NCI-H526 (cell line): ENCODE data around the gene KRTAP10-1.
"Not testable (repeated sequence)": the region's sequence is repeated elsewhere in the genome, so short reads cannot be mapped to it uniquely, and the experiment has no call there.

ENCODE experiments used
- DNase-seq, 2 experiments: peaks; one replicate each; lab custom pipeline; 2025; lab: John Stamatoyannopoulos, UW

The KRTAP10-1 gene

DNA sequence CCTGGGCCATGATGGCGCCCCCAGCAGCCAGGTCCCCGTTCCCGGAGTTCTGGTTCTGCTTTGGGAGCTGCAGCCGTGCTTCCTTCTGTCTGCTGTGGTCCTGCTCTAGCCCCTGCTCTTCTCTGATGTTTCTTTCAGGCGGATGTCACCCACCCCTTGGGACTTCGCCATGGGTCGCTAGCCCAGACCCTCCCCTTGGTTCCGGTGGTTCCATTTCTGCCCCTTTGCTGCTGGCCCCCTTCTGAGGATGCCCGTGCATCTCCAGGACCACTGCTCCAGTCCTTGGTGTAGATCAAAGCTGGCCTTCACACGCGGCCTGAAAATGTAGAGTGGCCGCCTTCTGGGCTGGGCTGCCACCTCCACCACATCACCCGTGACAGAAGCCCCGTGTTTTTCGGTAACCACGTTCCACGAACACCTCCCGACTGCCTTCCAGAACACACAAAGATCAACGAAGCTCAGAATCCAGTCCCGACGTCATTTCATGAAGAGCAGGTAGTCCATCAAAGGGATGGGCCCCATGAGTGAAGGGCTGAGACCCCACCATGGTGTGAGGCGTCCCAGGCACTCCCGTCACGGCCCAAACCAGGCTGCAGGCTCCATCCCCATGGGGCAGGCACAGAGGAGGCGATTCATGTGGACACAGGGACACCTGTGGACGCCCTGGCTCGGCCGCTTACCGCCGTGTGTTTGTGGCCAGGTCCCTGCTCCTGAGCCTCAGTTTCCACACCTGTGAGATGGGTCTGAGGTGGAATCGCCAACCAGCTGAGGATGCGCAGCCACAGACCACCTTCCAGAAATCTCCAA lies 24.4 kb downstream of the KRTAP10-1 start:
- DNase-seq: no peak

DNA sequence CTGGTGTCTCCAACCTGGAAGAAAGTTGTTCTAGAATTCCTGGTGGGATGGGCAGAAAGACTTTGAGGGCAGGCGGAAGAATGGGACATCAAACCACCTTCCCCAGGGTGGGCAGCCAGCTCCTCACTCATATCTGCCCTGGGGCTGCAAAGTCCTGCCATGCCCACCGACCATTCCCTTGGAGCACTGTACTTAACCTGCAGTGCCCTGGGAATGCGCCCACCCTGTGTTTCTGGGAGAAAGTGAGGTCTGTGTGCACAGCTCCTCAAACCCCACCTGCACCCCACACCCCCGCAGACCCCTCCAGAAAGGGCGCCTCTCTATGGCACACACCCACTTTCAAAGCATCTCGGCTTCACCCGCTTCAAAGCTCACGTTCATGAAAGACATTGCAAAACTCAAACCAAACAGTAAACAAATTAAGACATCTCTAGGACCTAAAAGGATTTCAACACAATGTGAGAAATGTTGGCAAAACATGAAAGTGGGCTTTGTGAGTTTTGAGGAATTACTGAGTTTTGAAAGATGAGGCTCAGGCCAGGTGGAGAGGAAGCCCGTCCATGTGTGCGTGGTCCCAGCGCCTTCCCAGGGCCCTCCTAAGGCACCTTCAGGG lies 25.1 kb downstream of the KRTAP10-1 start:
- DNase-seq: no peak

DNA sequence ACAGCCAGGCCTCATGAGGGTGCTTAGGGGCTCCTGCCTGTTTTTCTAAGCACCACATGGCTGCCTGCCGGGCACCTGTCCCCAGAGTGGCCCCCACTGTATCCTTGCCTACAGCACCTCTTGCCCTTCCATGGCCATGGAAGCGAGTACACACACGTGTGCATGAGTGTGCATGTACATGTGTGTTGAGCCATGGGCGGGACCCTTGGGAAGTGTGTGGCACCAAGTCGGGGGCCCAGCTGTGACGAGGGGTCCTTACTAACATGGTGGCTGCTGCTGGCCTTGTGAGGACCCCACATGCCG lies 25.8 kb downstream of the KRTAP10-1 start:
- no peak for DNase-seq

DNA sequence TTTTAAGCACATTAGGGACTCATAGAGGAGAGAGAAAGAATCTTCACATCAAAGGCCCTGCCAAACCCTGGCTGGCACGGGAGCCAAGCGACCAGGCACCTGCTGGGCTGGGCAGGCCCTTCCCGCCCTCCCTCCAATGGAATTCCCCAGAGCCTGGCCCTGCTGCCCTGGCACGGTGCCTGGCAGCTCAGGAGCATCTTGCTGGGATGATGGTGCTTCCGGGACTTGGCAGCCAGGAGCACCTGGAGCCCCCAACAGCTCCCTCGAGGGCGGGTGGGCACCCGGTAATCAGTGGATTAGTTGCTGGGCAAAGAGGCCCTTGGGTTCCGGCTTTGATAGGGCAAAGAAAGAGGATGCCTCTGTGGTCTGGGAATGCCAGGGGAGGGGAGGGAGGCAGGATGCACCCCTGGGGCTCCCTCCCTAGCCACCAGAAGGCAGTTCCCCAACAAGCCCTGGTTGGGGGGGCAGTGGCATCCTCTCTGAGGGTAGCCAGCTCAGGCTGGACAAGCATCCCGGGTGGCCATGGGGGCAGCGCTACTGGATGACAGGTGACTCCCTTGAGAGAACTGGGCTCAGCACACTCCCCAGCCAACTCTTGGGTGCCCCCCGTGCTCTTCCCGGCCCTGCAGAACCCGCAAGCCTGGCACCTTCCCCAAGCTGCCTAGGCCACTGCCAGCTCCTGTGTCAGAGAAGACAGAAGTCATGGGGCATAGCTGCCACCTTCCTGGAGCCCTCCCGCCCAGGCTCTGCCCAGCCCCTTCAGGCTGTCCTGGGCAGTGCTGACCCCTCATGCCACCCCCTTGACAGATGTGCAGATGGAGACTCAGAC lies 26.4 kb downstream of the KRTAP10-1 start:
- DNase-seq: no peak

DNA sequence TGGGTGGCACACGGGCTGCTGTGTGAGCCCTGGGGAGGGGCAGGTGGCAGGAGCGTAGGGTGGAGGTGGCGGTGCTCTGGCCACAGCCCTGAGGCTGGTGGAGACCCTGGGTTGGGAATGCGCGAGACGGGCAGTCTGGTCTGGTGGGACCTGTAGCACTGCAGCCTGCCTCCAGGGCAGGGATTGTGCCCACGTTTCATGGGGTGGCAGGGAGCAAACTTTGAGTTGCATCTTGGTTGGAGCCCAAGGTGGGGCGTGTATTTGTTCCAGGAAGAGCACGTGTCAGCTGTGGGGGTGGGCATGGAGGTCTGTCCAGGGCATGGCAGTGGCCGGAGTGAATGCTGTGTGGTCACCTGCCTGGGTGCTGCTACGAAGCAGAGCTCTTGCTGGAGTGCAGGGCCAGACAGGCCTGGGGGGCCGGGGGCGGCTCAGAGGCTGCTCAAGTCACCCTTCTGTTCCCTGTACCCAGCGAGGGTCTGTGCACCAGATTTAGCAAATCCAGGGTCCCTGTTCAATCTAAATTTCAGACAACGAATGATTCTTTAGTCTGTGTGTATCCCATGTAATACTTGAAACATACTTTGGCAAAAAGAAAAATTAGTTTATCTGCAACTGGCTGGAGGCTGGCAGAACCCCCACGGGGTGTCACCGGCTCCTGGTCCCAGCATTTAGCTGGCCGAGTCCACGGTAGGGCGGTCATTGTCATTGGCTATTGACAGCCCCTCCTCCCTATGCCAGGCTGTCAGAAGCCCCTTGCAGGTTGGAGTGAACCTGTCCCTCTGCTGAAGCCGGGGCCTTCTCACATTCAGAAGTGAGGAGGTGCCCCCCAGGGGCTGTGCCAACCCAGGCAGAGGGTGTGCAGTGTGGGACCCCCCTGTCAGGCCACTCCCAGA lies 27.3 kb downstream of the KRTAP10-1 start:
- DNase-seq: no peak

DNA sequence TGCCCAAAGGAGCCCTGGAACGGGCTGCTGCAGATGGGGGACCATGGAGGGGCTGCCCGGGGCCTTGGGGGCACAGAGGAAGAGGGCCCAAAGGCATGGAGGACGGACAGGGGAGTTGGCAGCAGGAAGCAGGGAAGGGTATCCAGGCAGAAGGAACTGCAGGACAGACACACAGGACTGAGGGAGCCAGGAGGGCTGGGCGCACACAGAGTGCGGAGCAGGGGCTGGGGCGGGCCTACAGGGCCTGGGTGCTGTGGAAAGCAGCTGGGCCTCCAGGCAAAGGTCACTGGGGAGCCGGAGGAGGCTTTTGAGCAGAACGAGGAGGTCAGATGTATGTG lies 28.1 kb downstream of the KRTAP10-1 start:
- DNase-seq: no peak

DNA sequence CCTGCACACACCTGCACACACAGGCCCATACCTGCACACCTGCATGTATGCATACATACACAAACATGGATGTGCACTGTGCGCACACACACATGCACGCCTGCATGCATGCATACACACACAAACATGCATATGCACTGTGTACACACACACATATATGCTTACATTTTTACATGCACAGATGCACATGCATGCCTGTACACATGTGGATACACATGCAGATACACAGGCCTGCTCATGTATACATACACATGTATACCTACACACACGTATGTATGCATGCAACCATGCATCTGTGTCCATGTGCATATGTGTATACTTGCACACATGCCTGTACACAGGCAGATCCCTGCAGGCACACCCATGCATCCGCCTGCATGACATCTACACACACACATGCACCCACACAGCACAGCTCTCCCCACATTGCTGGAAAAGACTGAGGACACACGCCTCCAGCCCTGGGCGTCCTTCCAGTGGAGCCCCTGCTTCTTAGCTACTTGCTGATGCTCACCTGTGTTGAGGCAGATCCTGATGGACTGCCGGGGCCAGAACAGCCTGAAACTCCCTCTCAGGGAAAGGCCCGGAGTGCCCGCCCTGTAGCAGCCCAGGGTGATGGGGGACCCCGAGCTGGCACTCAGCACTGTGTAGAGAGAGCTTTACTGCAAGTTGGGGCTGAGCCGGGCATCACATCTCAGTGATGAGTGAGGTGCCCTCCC lies 28.6 kb downstream of the KRTAP10-1 start:
- no peak for DNase-seq

DNA sequence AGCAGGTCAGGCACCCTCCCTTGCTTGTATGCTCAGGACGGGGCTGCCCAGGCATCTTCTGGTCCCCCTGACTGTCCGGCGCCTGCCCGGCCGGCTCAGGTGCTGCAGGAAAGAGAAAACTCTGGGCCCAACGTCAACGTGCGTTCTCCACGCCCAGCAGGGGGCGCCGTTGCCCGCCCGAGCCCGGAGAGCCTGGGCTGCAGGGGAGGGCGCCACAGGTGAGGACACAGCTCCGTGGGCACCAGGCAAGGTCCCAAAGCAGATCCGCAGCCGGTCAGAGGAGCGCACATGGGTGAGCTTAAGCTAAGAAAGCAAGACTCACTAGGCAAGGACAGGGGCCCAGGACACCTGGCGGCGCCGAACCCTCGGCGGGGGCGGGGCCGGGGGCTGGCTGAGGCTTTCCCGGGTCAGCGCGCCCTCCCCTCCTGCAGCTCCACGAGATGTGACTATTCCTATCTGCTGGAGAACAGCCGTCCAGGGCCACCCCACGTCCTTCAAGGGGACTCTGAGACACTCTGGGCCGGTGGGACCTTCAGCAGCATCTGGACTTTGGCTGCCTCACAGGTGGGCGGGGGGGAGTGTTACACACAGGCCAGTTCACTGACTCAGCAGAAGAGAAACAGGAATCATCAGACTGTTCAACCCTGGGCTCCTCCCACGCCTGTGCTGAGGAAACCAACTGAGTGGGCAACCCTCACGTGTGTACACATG lies 29.3 kb downstream of the KRTAP10-1 start:
- peak; percentile 68 to 89 for DNase-seq

DNA sequence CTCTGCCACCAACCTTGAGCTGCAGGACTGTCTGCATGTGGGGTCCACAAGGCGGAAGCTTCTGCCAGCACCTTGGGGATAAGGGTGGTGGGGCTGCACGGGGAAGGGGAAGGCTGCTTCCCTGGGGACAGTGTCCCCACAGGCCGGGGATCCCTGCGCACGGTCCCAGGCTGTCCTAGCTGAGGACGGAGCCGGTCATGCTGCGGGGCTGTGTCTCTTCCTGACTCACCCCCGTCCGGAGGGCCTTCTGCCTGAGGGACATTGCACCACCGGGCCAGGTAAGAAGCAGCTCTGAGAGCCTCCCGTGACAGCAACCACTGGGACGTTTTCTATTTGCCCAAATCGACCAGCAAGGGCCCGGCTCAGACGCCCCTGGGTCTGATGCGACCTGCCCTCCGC lies 29.9 kb downstream of the KRTAP10-1 start:
- no peak for DNase-seq

DNA sequence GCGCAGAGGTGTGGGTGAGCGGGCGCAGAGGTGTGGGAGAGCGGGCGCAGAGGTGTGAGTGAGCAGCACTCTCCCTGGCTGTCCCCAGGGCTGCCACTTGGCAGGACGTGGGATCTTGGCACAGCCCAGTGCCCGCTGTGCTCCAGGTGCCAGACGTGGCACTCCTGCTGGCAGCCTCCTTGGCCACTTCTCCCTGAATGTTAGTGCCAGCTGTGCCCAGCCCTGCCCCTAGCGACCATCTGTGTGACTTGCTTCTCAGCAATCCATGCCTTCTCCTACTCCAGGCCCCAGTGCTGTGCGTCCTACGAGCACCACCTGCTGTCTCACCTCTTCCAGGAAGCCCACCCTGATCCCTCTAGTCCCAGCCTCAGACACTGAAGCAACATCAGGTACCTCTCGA lies 30.5 kb downstream of the KRTAP10-1 start:
- peak; percentile 77 to 81 for DNase-seq

DNA sequence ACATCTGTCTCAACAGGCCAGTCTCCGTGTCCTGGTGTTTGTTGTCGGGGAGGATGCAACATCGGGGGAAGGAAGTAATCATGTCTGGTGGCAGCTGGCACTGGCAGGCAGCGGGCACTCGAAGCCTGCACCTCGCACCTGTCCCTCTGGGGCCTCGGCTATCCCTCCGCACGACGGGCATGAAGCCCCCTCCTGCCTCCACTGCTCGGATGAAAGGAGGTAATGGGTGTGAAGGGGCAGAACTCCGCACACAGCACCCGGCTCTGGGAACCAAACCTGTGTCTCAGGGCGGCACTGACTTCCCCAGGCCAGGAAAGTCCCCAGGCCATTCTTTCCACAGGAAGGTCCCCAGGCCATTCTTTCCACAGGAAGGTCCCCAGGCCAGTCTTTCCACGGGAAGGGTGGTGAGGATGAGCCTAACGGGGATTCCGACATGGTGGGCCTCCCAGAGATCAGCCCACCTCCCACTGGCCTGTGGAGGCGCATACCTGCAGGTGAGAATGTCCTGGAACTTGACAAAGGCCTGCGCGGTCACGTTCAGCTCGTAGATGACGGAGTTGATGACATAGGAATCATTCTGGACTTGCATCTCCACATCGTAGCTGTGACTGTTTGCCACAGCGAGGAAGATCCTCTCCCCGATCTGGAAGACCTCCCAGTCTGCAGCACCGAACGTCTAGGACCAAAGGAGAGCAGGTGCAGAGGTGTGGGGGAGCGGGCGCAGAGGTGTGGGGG lies 31.1 kb downstream of the KRTAP10-1 start:
- DNase-seq: no peak

DNA sequence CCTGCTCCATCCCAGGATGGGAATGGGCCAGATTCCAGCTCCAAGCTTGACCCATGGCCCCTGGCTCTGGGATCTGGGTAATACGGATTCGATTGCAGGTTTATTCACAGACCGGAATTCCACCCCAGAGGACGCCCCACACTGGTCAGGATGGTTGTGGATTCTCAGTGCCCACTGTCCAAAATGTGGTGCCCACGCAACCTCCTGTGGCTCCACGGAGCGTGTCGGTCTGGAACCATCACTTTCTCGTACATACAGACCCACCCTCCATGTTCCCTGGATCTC lies 31.6 kb downstream of the KRTAP10-1 start:
- DNase-seq: no peak

DNA sequence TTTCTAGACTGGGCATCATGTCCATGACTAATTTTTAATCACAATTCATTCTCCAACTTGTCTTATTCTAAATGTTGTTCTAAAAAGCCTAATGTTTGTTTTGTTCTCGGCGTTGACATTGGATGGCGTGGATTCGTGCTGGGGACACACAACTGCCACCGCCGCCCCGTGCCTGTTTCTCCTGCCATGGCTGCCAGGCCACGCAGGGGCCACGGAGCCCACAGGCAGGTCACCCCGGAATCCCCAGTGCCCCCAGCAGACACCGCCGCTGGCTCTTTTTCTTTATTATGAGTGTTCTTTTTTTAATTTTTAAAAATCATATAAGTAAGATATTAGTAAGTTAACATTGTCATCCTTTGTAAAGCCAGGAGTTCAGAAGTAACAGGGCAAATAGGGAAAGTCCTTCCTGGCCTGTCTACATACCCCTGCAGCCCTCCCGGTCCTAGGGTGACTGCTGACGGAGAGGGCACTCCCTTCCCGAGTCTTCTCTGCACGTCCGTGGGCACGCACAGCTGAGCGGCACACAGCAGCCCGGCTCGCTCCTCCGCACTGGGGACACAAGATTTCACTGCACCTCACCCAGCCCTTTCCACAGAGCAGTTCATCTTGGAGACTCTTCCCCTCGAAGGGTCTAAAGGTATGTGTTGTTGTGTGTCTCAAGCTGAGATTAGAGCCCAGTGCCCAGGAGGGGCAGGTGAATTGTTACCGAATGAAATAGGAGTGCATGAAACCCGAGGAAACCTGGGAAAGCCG lies 32.1 kb downstream of the KRTAP10-1 start:
- DNase-seq: no peak

DNA sequence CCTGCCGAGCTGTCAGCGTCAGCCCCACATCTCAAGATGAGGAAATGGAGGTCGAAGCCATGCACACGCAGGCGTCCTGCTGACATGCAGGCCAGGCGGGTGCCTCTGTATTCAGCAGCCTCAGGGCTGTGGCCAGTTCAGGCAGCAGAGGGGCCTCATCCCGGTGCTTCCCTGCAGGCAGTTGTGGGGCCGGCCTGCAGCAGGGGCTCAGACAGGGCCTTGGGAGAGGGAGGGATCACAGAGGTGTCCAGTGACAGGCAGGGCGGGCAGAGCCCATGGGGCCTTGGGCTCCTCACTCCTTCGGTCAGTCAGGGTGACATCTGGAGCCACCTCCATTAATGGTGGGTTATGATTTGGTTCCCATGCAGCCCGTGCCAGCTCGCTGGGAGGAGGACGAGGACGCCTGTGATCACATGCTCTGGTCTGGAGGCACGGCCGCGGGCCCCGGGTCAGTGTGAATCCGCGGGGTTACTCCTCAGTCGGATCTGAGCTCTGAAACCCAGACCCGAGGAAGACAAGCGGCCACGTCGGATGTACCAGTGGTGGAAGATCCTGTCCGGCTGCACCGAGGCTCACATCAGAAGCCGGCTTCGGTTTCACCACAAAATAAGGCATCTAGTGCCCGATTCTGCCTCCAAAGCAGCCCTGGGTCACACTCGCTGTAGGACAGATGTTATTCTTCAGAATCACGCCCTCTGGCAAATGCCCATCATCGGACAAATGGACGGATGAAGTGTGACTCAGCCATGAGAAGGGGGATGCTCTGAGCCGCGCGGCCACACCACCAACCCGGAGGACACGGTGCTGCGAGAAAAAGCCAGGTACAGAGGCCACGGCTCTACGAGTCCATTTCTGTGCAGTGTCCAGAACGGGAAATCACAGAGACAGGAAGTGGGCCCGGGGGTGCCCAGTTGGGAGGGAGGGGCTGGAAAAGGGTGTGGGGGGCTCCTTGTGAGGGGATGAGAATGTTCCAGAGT lies 33.4 kb downstream of the KRTAP10-1 start:
- no peak for DNase-seq

DNA sequence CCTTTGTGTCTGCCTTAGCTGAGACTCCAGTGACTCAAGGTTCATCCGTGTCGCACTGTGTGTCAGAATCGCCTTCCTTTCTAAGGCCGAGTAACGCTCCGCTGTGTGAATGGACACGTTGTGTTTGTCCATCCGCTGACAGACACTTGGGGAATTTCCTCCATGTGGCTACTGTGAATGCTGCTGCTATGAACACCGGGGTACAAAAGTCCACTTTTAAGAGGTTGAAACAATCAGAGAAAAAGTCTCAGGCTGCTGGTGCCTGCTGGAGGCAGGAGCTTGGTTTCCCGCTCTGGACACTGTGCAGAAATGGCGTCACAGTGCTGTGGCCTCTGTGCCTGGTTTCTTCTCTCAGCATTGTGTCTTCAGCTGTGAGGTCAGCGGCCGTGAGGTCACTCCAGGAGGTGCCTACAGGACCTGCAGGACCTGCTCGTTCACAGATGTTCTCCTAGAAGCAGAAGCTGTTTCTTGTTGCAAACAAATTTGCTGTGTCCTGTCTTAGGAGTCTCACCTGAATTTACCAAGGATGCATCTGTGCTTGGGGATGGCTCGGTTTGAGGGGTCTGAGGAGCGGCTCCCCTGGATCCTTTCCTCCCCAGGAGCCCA lies 34.2 kb downstream of the KRTAP10-1 start:
- DNase-seq: no peak

DNA sequence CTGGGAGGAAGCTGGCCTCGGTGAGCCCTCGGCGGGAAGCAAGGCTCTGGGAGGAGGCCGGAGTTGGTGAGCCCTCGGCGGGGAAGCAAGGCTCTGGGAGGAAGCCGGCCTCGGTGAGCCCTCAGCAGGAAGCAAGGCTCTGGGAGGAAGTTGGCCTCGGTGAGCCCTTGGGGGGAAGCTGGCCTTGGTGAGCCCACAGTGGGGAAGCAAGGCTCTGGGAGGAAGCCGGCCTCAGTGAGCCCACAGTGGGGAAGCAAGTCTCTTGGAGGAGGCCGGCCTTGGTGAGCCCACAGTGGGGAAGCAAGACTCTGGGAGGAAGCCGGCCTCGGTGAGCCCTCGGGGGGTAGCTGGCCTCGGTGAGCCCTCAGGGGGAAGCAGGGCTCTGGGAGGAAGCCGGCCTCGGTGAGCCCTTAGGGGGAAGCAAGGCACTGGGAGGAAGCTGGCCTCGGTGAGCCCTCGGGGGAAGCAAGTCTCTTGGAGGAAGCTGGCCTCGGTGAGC lies 36.0 kb downstream of the KRTAP10-1 start:
- DNase-seq: no peak

DNA sequence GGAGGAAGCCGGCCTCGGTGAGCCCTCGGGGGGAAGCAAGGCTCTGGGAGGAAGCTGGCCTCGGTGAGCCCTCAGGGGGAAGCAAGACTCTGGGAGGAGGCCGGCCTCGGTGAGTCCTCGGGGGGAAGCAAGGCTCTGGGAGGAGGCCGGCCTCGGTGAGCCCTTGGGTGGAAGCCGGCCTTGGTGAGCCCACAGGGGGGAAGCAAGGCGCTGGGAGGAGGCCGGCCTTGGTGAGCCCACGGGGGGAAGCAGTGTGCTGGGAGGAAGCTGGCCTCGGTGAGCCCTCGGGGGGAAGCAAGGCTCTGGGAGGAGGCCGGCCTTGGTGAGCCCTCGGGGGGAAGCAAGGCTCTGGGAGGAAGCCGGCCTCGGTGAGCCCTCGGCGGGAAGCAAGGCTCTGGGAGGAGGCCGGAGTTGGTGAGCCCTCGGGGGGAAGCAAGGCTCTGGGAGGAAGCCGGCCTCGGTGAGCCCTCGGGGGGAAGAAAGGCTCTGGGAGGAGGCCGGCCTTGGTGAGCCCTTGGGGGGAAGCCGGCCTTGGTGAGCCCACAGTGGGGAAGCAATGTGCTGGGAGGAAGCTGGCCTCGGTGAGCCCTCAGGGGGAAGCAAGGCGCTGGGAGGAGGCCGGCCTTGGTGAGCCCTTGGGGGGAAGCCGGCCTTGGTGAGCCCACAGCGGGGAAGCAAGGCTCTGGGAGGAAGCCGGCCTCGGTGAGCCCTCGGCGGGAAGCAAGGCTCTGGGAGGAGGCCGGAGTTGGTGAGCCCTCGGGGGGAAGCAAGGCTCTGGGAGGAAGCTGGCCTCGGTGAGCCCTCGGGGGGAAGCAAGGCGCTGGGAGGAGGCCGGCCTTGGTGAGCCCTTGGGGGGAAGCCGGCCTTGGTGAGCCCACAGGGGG lies 36.7 kb downstream of the KRTAP10-1 start:
- DNase-seq: not testable (repeated sequence)
